GM19468 (cell line): ENCODE data around the gene PRF1.
"Not testable (repeated sequence)": the region's sequence is repeated elsewhere in the genome, so short reads cannot be mapped to it uniquely, and the experiment has no call there.

Experiments
- ATAC-seq: cut with Tn5 transposase; IDR thresholded peaks from one replicate; pipeline ENCODE4 v1.9.1; 2021; ENCODE audit warnings: mild to moderate bottlenecking, moderate library complexity, moderate number of reproducible peaks; ENCODE audit not compliant: unreplicated experiment; ENCODE audit errors: extremely low read depth

Gene PRF1

GRCh38 chr10:70602665-70603448 is at the start of gene PRF1:
PRF1 (minus strand) TSS chr10:70602741; CDS start chr10:70600902, 1,839 bp downstream.
- ATAC-seq, result no peak

GRCh38 chr10:70651661-70652060 is 49.1 kb upstream of the PRF1 start:
- ATAC-seq, result no peak

DNA sequence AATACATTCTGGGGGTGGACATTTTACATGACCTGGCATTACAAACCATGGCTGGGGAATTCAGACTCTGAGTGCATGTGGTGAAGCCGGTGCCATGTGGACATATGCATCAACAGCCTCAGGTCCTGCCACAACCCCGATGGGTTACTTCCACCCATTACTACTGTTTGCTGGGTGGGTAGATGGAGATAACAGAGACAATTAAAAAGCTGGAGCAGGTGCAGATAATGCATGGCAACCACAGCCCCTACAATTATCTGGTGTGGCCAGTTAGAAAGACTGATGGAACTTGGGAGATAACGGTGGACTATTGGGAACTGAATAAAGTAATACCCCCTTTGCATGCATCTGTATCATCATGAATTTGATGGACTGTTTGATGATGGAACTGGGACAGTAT is 48.2 kb upstream of the PRF1 start:
- no peak for ATAC-seq

- ATAC-seq, result no peak
Observed at GRCh38 chr10:70650104-70650503, 47.6 kb upstream of the PRF1 start.

- no peak for ATAC-seq
Observed at GRCh38 chr10:70649526-70649925, 47.0 kb upstream of the PRF1 start.

GRCh38 chr10:70648427-70648826 is 45.9 kb upstream of the PRF1 start:
- no peak for ATAC-seq

GRCh38 chr10:70647086-70647485 is 44.5 kb upstream of the PRF1 start:
- ATAC-seq, result no peak

GRCh38 chr10:70644959-70645358 is 42.4 kb upstream of the PRF1 start:
- not testable (repeated sequence) for ATAC-seq

- not testable (repeated sequence) for ATAC-seq
Observed at GRCh38 chr10:70643272-70643671, 40.7 kb upstream of the PRF1 start.

DNA sequence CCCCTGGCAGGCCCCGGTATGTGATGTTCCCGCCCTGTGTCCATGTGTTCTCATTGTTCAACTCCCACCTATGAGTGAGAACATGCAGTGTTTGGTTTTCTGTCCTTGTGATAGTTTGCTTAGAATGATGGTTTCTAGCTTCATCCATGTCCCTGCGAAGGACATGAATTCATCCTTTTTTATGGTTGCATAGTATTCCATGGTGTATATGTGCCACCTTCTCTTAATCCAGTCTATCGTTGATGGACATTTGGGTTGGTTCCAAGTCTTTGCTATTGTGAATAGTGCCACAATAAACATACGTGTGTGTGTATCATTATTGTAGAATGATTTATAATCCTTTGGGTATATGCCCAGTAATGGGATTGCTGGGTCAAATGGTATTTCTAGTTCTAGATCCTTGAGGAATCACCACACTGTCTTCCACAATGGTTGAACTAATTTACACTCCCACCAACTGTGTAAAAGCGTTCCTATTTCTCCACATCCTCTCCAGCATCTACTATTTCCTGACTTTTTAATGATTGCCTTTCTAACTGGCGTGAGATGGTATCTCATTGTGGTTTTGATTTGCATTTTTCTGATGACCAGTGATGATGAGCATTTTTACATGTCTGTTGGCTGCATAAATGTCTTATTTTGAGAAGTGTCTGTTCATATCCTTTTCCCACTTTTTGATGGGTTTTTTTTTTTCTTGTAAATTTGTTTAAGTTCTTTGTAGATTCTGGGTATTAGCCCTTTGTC is 37.3 kb upstream of the PRF1 start:
- not testable (repeated sequence) for ATAC-seq

GRCh38 chr10:70634515-70634914 is 32.0 kb upstream of the PRF1 start:
- not testable (repeated sequence) for ATAC-seq

- ATAC-seq, result no peak
Observed at GRCh38 chr10:70634011-70634410, 31.5 kb upstream of the PRF1 start.

GRCh38 chr10:70631735-70632134 is 29.2 kb upstream of the PRF1 start:
- ATAC-seq, result not testable (repeated sequence)

- ATAC-seq, result no peak
Observed at GRCh38 chr10:70629338-70629737, 26.8 kb upstream of the PRF1 start.

GRCh38 chr10:70626056-70626455 is 23.5 kb upstream of the PRF1 start:
- no peak for ATAC-seq

GRCh38 chr10:70622981-70623844 is 20.7 kb upstream of the PRF1 start:
- no peak for ATAC-seq

GRCh38 chr10:70622541-70622940 is 20.0 kb upstream of the PRF1 start:
- ATAC-seq, result no peak

- no peak for ATAC-seq
Observed at GRCh38 chr10:70621503-70622078, 19.1 kb upstream of the PRF1 start.

- ATAC-seq, result no peak
Observed at GRCh38 chr10:70620020-70620289, 17.4 kb upstream of the PRF1 start.

DNA sequence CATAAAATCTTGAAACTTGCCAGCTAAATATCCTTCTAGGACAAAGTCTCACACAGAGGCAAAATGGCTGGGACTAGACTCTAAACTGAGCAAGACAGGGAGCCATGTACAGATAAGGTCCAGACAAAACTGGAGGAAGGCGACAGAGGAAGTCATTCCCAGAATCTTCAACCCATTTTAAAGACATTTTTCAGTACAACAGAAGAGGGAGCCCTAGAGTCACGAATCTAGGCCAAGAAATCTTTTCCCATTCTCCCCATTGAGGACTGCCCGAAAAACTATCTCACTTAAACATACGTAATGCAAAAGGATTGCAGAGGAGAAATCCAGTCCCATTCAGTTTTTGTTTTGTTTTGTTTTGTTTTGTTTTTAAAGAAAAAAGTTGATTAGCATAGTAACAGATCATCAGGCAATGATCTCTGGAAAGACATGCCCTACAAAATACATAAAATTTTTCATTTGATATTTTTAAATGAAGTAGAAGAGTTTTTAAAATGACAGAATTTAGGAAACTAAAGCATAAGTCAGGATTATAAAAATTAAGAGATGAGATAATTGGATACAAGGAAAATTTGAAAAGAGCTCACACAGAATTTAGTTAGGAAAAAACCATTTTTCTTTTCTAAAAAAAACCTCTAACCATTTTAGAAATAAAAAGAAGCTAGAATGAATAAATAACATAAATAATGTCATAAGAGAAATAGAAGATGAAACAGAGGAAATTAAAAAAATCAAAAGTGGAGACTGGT is 16.9 kb upstream of the PRF1 start:
- ATAC-seq, result no peak
